ENCODE measurements around the gene TRPM2.
"Not testable (repeated sequence)": the region's sequence is repeated elsewhere in the genome, so short reads cannot be mapped to it uniquely, and the experiment has no call there.

DNA sequence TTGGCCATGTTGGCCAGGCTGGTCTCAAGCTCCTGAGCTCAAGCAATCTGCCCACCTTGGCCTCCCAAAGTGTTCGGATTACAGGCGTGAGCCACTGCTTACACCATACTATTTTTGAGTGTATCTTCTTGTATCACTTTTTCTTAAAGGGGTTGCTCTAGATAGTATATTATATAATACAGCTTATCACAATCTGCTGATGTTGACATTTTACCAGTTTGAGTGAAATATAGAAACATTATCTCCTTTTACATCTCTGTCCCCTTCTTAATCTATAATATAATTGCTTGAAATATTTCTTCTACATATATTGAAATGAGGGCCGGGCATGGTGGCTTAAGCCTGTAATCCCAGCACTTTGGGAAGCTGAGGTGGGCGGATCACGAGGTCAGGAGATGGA, 8.5 kb downstream of the TRPM2 start:
- TF ChIP-seq, protein P1, sequence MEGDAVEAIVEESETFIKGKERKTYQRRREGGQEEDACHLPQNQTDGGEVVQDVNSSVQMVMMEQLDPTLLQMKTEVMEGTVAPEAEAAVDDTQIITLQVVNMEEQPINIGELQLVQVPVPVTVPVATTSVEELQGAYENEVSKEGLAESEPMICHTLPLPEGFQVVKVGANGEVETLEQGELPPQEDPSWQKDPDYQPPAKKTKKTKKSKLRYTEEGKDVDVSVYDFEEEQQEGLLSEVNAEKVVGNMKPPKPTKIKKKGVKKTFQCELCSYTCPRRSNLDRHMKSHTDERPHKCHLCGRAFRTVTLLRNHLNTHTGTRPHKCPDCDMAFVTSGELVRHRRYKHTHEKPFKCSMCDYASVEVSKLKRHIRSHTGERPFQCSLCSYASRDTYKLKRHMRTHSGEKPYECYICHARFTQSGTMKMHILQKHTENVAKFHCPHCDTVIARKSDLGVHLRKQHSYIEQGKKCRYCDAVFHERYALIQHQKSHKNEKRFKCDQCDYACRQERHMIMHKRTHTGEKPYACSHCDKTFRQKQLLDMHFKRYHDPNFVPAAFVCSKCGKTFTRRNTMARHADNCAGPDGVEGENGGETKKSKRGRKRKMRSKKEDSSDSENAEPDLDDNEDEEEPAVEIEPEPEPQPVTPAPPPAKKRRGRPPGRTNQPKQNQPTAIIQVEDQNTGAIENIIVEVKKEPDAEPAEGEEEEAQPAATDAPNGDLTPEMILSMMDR (IDR thresholded peaks at IDR 0.05), result not testable (repeated sequence)
- not testable (repeated sequence) for TF ChIP-seq POLR2A (IDR thresholded peaks at IDR 0.05)
